ENCODE results near the gene PLXDC2.

Gene PLXDC2

GRCh38 chr10:19869370-19869769 lies 53.1 kb downstream of the PLXDC2 start:
- TF ChIP-seq TAF1 (IDR thresholded peaks at IDR 0.05; ENCODE audit: low read depth, low read length) (no peak), POU2F2 (IDR thresholded peaks at IDR 0.05; ENCODE audit: low read depth, low read length) (no peak), POLR2AphosphoS5 (IDR thresholded peaks at IDR 0.05; ENCODE audit: low read depth, low read length) (no peak), POLR2A (IDR thresholded peaks at IDR 0.05; ENCODE audit: low read depth, low read length) (no peak), SPI1 (IDR thresholded peaks at IDR 0.05; ENCODE audit: low read depth, low read length) (no peak), PAX5 (IDR thresholded peaks at IDR 0.05; ENCODE audit: insufficient read depth, low read length, severe bottlenecking) (no peak)
- FAIRE-seq (no peak), DNase-seq (ENCODE audit: insufficient read length, low spot score) (no peak)

DNA sequence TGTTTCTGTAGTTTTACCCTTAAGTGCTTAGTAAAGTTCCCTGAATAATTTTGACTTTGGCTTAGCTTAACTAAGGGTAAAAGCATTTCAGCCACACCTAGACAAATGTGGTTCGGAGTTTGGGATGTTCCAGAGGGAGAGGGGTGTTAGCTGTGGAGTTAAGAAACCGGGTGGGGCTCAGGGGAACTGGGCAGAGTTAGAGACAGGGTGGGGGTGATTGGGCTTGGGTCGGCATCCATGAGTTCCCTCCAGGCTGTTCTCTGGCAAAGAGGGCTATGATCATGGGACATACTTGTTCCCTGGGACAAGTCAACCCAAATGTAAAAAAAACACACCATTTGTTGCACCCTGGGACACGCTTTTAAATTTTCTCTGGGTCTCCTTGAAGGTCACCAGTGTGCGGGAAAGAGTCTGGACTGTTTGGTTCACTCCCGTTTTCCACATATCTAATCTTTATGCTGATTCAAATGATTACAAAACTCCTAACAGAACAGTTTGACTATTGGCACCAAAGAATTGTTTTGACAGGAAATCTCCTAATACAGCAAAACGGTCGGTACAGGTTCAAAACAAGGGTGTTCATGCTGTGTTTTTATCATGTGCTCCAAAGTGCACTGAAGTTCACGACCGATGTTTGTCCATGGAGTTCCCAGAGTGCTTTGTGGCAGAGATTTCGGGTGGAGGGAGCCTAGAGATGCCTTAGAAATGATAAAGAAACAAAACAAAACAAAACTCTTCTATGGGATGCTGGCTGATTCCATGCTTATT lies 56.5 kb downstream of the PLXDC2 start:
- DNase-seq (ENCODE audit: insufficient read length, low spot score) (no peak), FAIRE-seq (no peak)
- TF ChIP-seq POU2F2 (IDR thresholded peaks at IDR 0.05; ENCODE audit: low read depth, low read length) (no peak), TAF1 (IDR thresholded peaks at IDR 0.05; ENCODE audit: low read depth, low read length) (no peak), POLR2AphosphoS5 (IDR thresholded peaks at IDR 0.05; ENCODE audit: low read depth, low read length) (no peak), POLR2A (IDR thresholded peaks at IDR 0.05; ENCODE audit: low read depth, low read length) (no peak), SPI1 (IDR thresholded peaks at IDR 0.05; ENCODE audit: low read depth, low read length) (no peak), PAX5 (IDR thresholded peaks at IDR 0.05; ENCODE audit: insufficient read depth, low read length, severe bottlenecking) (no peak)

- FAIRE-seq (no peak), DNase-seq (ENCODE audit: insufficient read length, low spot score) (no peak)
- TF ChIP-seq POLR2A (IDR thresholded peaks at IDR 0.05; ENCODE audit: low read depth, low read length), result no peak
- no peak for TF ChIP-seq POLR2AphosphoS5 (IDR thresholded peaks at IDR 0.05; ENCODE audit: low read depth, low read length)
- no peak for TF ChIP-seq TAF1 (IDR thresholded peaks at IDR 0.05; ENCODE audit: low read depth, low read length)
These were observed 58.0 kb downstream of the PLXDC2 start for GRCh38 chr10:19874190-19874589.

- FAIRE-seq (no peak), DNase-seq (ENCODE audit: insufficient read length, low spot score) (no peak)
- TF ChIP-seq POLR2A (IDR thresholded peaks at IDR 0.05; ENCODE audit: low read depth, low read length) (no peak), SPI1 (IDR thresholded peaks at IDR 0.05; ENCODE audit: low read depth, low read length) (no peak), POU2F2 (IDR thresholded peaks at IDR 0.05; ENCODE audit: low read depth, low read length) (no peak), POLR2AphosphoS5 (IDR thresholded peaks at IDR 0.05; ENCODE audit: low read depth, low read length) (no peak), TAF1 (IDR thresholded peaks at IDR 0.05; ENCODE audit: low read depth, low read length) (no peak), PAX5 (IDR thresholded peaks at IDR 0.05; ENCODE audit: insufficient read depth, low read length, severe bottlenecking) (no peak)
These were observed 58.6 kb downstream of the PLXDC2 start for GRCh38 chr10:19874791-19875190.

- DNase-seq (ENCODE audit: insufficient read length, low spot score), result no peak
- no peak for FAIRE-seq
- no peak for TF ChIP-seq POLR2AphosphoS5 (IDR thresholded peaks at IDR 0.05; ENCODE audit: low read depth, low read length)
- TF ChIP-seq SPI1 (IDR thresholded peaks at IDR 0.05; ENCODE audit: low read depth, low read length), result no peak
- no peak for TF ChIP-seq PAX5 (IDR thresholded peaks at IDR 0.05; ENCODE audit: insufficient read depth, low read length, severe bottlenecking)
- TF ChIP-seq POLR2A (IDR thresholded peaks at IDR 0.05; ENCODE audit: low read depth, low read length), result no peak
- TF ChIP-seq TAF1 (IDR thresholded peaks at IDR 0.05; ENCODE audit: low read depth, low read length), result no peak
- no peak for TF ChIP-seq POU2F2 (IDR thresholded peaks at IDR 0.05; ENCODE audit: low read depth, low read length)
These were observed 60.3 kb downstream of the PLXDC2 start for GRCh38 chr10:19876570-19876969.

DNA sequence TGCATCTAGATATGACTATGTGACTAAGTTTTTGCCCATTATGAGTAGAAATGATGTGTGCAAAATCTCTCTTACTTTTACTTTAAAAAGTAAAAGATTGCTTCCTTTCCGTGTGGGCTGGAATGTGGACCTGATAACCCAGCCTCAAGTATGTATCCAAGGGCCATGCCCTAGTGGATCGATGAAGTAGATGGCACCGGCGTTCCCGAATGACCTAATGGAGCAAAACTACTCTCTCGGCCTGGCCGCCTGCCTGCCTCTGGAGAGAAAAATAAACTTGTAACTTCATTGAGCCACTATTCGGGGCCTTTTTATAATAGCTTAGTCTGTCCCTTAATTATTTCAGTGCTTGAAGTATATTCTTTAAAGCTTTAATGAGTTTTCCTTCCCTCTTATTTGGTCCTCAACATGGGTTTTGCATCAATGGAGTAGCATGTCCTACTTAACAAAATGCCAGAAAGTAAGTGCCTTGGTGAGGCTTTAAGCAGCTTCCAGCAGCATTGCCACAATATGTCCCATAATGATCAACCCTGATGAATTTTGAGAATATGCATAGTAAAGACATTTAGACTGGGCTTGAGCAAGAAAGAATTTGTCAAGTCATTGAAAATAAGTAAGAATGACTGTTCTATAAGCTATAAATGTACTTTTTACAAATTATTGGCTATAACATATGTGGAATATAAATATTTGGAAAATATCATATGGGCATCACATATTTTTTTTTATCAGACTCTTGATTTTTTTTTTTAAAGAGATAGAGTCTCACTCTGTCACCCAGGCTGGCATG lies 61.4 kb downstream of the PLXDC2 start:
- FAIRE-seq, result no peak
- no peak for DNase-seq (ENCODE audit: insufficient read length, low spot score)
- TF ChIP-seq POU2F2 (IDR thresholded peaks at IDR 0.05; ENCODE audit: low read depth, low read length), result no peak
- no peak for TF ChIP-seq POLR2A (IDR thresholded peaks at IDR 0.05; ENCODE audit: low read depth, low read length)
- no peak for TF ChIP-seq PAX5 (IDR thresholded peaks at IDR 0.05; ENCODE audit: insufficient read depth, low read length, severe bottlenecking)
- no peak for TF ChIP-seq TAF1 (IDR thresholded peaks at IDR 0.05; ENCODE audit: low read depth, low read length)
- TF ChIP-seq POLR2AphosphoS5 (IDR thresholded peaks at IDR 0.05; ENCODE audit: low read depth, low read length), result no peak
- TF ChIP-seq SPI1 (IDR thresholded peaks at IDR 0.05; ENCODE audit: low read depth, low read length), result no peak

DNA sequence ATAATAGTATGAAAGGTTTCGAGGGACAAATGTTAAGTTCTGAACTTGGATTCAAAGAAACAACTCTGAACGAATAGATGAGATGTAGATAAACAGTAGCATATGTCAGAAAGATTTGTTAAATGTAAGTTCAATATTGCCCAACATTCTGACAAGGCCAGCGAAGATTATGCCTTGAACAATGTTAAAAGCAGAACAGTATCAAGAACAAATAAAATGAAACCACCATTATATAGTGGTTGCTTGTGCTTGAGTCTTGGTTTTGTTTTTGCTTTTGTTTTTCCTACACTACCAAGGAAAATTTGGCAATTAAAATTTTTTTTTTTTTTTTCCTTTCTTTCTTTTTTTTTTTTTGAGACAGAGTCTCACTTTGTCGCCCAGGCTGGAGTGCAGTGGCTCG lies 66.4 kb downstream of the PLXDC2 start:
- FAIRE-seq (no peak), DNase-seq (ENCODE audit: insufficient read length, low spot score) (no peak)
- TF ChIP-seq TAF1 (IDR thresholded peaks at IDR 0.05; ENCODE audit: low read depth, low read length), result no peak
- TF ChIP-seq POLR2A (IDR thresholded peaks at IDR 0.05; ENCODE audit: low read depth, low read length), result no peak
- TF ChIP-seq POLR2AphosphoS5 (IDR thresholded peaks at IDR 0.05; ENCODE audit: low read depth, low read length), result no peak

DNA sequence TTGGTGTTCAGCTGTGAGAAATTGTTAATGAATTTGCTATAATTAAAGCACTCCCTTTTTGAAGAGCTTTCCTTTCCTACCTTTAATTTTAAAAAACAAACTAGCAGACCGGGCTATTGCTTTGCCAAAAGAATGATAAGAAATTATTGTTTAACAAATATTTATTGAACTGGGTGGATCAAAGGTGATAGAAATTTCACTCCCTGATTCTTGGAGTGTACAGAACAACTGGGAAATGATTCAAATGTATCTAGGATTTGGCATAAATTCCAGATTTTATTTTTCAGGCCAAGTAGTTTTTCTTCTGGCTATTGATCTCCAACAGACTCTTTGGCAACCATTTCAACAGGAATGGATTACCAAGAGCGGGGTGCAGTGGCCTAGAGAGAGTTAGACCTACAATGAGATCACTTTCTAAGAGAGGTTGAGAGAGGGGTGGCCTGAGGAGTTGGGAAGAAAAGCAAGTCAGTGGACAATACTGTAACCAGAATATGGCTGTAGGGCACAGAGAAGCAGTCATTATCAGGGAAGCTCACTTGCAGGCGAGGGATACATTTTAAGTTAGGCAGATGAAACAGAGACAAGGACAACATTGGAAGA lies 71.9 kb downstream of the PLXDC2 start:
- no peak for FAIRE-seq
- TF ChIP-seq POLR2AphosphoS5 (IDR thresholded peaks at IDR 0.05; ENCODE audit: low read depth, low read length) (no peak), SPI1 (IDR thresholded peaks at IDR 0.05; ENCODE audit: low read depth, low read length) (no peak), TAF1 (IDR thresholded peaks at IDR 0.05; ENCODE audit: low read depth, low read length) (no peak), POLR2A (IDR thresholded peaks at IDR 0.05; ENCODE audit: low read depth, low read length) (no peak), POU2F2 (IDR thresholded peaks at IDR 0.05; ENCODE audit: low read depth, low read length) (no peak), PAX5 (IDR thresholded peaks at IDR 0.05; ENCODE audit: insufficient read depth, low read length, severe bottlenecking) (no peak)
- DNase-seq (ENCODE audit: insufficient read length, low spot score), result no peak

DNA sequence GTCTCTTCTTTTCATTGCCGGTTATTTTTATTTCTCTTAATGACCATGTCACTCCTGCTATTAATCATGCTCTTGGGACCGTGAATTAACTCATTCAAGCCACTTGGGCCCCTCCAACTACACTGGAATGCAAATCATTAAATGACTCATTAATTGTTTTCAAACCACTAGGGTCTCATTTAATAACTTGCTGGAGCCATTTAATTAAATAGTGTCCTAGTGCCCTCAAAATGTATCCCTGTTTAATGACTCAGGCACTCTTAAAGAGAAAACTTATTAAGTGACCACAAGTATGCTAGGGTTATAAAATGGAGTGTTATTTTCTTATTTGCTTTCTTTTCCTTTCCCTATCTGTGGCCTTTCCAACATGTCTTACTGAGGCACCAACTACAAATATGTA lies 73.0 kb downstream of the PLXDC2 start:
- DNase-seq (ENCODE audit: insufficient read length, low spot score) (no peak), FAIRE-seq (no peak)
- TF ChIP-seq TAF1 (IDR thresholded peaks at IDR 0.05; ENCODE audit: low read depth, low read length) (no peak), POU2F2 (IDR thresholded peaks at IDR 0.05; ENCODE audit: low read depth, low read length) (no peak), PAX5 (IDR thresholded peaks at IDR 0.05; ENCODE audit: insufficient read depth, low read length, severe bottlenecking) (no peak), SPI1 (IDR thresholded peaks at IDR 0.05; ENCODE audit: low read depth, low read length) (no peak), POLR2AphosphoS5 (IDR thresholded peaks at IDR 0.05; ENCODE audit: low read depth, low read length) (no peak), POLR2A (IDR thresholded peaks at IDR 0.05; ENCODE audit: low read depth, low read length) (no peak)
